CD4-positive, CD25-positive, alpha-beta regulatory T cell (primary cell): Measurements from ENCODE around the gene ADAT3. TPM values are rescaled to one million over a fixed set of nuclear protein-coding genes. Genes with fewer than 3 reads are reported as not detected.

Source experiments
- ATAC-seq, 2 donors: fragments of 150-1000 bp; cut with Tn5 transposase; one replicate each; pipeline ENCODE4 v1.10.0; 2021; ENCODE audit warnings: low read depth in 2 of 2, moderate number of reproducible peaks in 2 of 2, moderate library complexity in 1 of 2
- DNase-seq, 3 donors: peaks; one replicate each; pipeline versions ENCODE4 v3.0.0 to v3.0.0-alpha.2; 2012 to 2022; ENCODE audit warnings: mixed read lengths in 1 of 3
- H3K27ac ChIP-seq: one replicate; pipeline ENCODE4 v1.7.0; 2013; ENCODE audit warnings: mild to moderate bottlenecking, low read length; ENCODE audit not compliant: insufficient read depth, poor library complexity, severe bottlenecking
- H3K27me3 ChIP-seq: one replicate; pipeline ENCODE4 v1.7.0; 2013; ENCODE audit warnings: low read length; ENCODE audit not compliant: control insufficient read depth, insufficient read depth
- H3K36me3 ChIP-seq: one replicate; pipeline ENCODE4 v1.7.0; 2013; ENCODE audit warnings: mild to moderate bottlenecking, low read length, moderate library complexity; ENCODE audit not compliant: control insufficient read depth, insufficient read depth
- H3K4me1 ChIP-seq: 2 replicates; pipeline ENCODE4 v1.7.0; 2013; ENCODE audit warnings: mild to moderate bottlenecking, low read length; ENCODE audit not compliant: insufficient read depth, control insufficient read depth, poor library complexity, severe bottlenecking
- H3K4me3 ChIP-seq: one replicate; pipeline ENCODE4 v1.7.0; 2013; ENCODE audit warnings: low read depth, mild to moderate bottlenecking, low read length, moderate library complexity
- H3K9me3 ChIP-seq, 2 experiments: 1 replicate in 1 of 2; 2 replicates in 1 of 2; pipeline ENCODE4 v1.7.0; 2013; ENCODE audit warnings: low read length in 2 of 2, mild to moderate bottlenecking in 1 of 2, moderate library complexity in 1 of 2; ENCODE audit not compliant: control insufficient read depth in 2 of 2
- H3K27ac Mint-ChIP-seq, 3 donors: one replicate each; pipeline ENCODE4 v1.8.0; 2020 to 2022; ENCODE audit warnings: mild to moderate bottlenecking in 3 of 3, mixed read lengths in 3 of 3, moderate library complexity in 2 of 3
- H3K27me3 Mint-ChIP-seq: one replicate; pipeline ENCODE4 v1.8.0; 2022; ENCODE audit warnings: mild to moderate bottlenecking, mixed read lengths
- H3K36me3 Mint-ChIP-seq: one replicate; pipeline ENCODE4 v1.8.0; 2020; ENCODE audit warnings: mixed read lengths
- H3K4me1 Mint-ChIP-seq, 4 donors: one replicate each; pipeline ENCODE4 v1.8.0; 2020 to 2022; ENCODE audit warnings: mixed read lengths in 4 of 4, mild to moderate bottlenecking in 1 of 4
- H3K4me3 Mint-ChIP-seq, 4 donors: one replicate each; pipeline ENCODE4 v1.8.0; 2020 to 2022; ENCODE audit warnings: mild to moderate bottlenecking in 4 of 4, mixed read lengths in 4 of 4, moderate library complexity in 3 of 4
- H3K9me3 Mint-ChIP-seq, 7 donors: one replicate each; pipeline ENCODE4 v1.8.0; 2020 to 2022; ENCODE audit warnings: mixed read lengths in 7 of 7, mild to moderate bottlenecking in 3 of 7, moderate library complexity in 2 of 7
- polyA plus RNA-seq, 4 donors: library from polyadenylated mRNA; unstranded; fragments of 300-500 nt; fragmentation: Illumina TruSeq; gene quantifications; one replicate each; pipeline ENCODE4 v1.2.3, GENCODE V29; 2021
- total RNA-seq: library from RNA; stranded (reverse); gene quantifications from one replicate; pipeline ENCODE4 v1.2.3, GENCODE V29; 2022

The ADAT3 gene
- total and polyA plus RNA-seq, 5 donors from 2014 or later: 4.4 to 8.8 (median 6.3) TPM

DNA sequence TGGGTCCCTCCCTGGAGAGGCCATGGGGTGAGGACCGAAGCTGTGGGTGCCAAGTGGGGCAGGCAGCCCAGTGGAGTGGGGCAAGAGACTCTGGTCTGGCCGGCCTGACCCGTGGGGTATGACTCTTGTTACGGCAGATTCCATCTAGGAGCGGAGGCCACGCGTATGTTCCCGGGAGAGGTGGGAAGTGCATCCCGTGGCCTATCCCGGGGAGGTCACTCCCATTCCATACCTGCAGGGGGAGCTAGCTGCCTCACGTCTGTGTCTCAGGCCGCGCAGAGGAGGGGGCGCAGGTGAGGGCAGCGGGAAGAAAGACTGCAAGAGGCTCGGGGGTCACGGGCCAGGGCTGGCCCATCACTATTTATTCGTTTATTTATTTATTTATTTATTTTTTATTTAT lies 40.7 kb downstream of the ADAT3 start:
- Mint-ChIP-seq H3K4me3 (peak overlapping the region; percentile 27 to 87 (median 51)), H3K36me3 (no peaks in the 10 kb centered on the region), H3K9me3 (no peaks in the 10 kb centered on the region), H3K27me3 (peaks cover 5% of the 10 kb centered on the region), H3K27ac (peak overlapping the region in 2 of 3 donors; percentile 43 to 46), H3K4me1 (peaks cover 0 to 41% (median 16%) of the 10 kb centered on the region in 4 donors)
- no peaks in the 10 kb centered on the region for H3K9me3 ChIP-seq
- H3K27me3 ChIP-seq: no peaks in the 10 kb centered on the region
- ATAC-seq (no peak), DNase-seq (peak in 1 of 3 donors; percentile 36)
- H3K36me3 ChIP-seq: peaks cover 5% of the 10 kb centered on the region
- no peak overlapping the region for H3K27ac ChIP-seq
- no peak overlapping the region for H3K4me3 ChIP-seq
- peaks cover 26% of the 10 kb centered on the region for H3K4me1 ChIP-seq

DNA sequence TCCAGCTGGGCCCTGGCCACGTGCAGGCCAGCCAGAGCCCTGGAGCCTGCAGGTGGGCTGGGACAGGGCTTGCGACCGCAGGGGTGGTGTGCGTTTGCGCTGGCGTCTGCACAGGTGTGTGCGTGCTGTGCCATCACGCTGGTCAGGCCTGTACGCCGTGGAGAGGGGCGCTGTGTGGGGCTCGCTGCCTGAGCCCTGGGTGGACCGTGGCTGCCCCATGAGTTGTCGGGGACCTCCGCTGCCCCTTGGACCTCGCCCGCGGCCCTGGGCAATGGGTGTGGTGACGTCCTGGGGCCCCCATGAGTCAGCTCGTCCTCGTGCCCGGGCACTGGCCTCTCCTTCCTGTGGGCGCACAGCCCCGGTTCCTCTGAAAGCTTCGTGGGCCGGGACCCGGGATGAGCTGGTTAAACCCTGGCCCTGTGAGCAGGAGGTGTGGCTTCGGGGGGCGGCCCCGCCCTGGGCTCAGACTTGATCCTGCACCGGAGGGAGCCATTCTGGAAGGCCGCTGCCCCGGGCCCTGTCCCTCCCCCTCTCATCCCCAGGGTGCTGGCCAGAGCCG lies 42.5 kb downstream of the ADAT3 start:
- ATAC-seq: no peak
- no peak overlapping the region for H3K27ac ChIP-seq
- Mint-ChIP-seq H3K4me3 (no peak overlapping the region), H3K36me3 (no peaks in the 10 kb centered on the region), H3K4me1 (peaks cover 0 to 45% (median 14%) of the 10 kb centered on the region in 4 donors), H3K9me3 (no peaks in the 10 kb centered on the region), H3K27me3 (peaks cover 3% of the 10 kb centered on the region), H3K27ac (no peak overlapping the region)
- peaks cover 14% of the 10 kb centered on the region for H3K36me3 ChIP-seq
- H3K27me3 ChIP-seq: no peaks in the 10 kb centered on the region
- peaks cover 20% of the 10 kb centered on the region for H3K4me1 ChIP-seq
- H3K9me3 ChIP-seq: no peaks in the 10 kb centered on the region
- DNase-seq: no peak
- H3K4me3 ChIP-seq: no peak overlapping the region

DNA sequence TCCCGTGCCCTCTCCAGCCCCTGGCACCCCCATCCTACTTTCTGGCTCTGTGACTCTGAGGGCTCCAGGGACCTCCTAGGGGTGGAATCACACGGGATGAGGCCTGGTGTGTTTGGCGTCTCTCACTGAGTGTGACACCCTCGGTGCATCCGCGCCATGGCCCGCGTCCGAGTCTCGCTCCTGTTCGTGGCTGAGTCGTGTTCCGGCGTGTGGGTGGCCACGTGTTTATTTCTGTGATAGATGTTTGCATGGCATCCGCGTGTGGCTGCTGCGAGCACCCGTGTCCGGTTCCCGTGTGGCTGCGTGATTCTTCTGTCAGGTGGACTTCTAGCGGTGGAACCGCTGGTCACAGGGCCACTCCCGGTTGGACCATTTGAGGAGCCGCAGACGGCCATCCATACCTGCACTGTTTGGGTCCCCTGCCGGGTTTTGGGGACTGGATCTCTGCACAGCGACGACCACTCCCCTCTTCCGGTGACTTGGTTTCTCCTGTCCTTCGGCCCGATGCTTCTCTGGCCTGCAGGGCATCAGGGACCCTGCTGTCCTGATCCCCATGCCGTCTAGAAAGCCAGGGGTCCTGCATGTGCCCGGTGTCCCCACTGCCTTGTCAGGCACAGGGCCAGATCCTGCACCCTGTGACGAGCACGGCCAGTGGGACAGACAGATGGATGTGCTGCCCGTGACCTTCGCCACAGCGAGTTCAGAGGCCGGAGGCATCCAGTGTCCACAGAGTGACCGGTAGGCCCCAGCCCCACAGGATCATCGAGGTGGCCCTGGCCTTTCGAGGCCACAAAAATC lies 44.3 kb downstream of the ADAT3 start:
- DNase-seq (no peak), ATAC-seq (no peak)
- no peaks in the 10 kb centered on the region for H3K27me3 Mint-ChIP-seq
- H3K9me3 Mint-ChIP-seq: no peaks in the 10 kb centered on the region
- no peaks in the 10 kb centered on the region for H3K36me3 Mint-ChIP-seq
- Histone ChIP-seq H3K36me3 (peaks cover 15% of the 10 kb centered on the region), H3K9me3 (no peaks in the 10 kb centered on the region), H3K27ac (no peak overlapping the region), H3K4me1 (peaks cover 6% of the 10 kb centered on the region), H3K27me3 (no peaks in the 10 kb centered on the region), H3K4me3 (no peak overlapping the region)
- H3K4me3 Mint-ChIP-seq: peak overlapping the region in 1 of 4 donors; percentile 56
- no peak overlapping the region for H3K27ac Mint-ChIP-seq
- peaks cover 0 to 32% (median 6%) of the 10 kb centered on the region in 4 donors for H3K4me1 Mint-ChIP-seq

DNA sequence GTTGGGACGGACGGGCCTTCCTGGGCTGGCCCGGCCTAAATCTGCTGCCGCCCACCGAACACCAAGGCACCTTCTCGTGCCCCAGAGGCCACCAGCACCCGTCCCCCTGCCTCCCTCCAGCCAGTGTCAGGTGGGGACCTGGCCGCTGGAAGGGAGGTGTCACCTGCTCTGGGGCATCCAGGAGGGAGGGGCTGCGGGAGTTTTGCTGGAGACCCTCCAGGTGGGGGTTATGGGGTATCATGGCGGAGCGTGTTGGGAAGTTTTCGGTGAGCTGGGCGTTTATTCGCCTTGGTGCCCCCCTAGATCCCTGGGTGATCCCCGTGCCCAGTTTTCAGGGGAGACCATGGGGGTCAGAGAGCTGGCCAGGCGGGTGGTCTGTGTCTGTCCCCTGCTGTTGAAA lies 45.4 kb downstream of the ADAT3 start:
- Histone ChIP-seq H3K27ac (no peak overlapping the region), H3K27me3 (no peaks in the 10 kb centered on the region), H3K4me1 (no peaks in the 10 kb centered on the region), H3K9me3 (no peaks in the 10 kb centered on the region), H3K4me3 (no peak overlapping the region), H3K36me3 (peaks cover 15% of the 10 kb centered on the region)
- Mint-ChIP-seq H3K36me3 (no peaks in the 10 kb centered on the region), H3K27me3 (no peaks in the 10 kb centered on the region), H3K4me1 (peaks cover 0 to 34% (median 6%) of the 10 kb centered on the region in 4 donors), H3K27ac (peak overlapping the region in 1 of 3 donors; percentile 52), H3K9me3 (no peaks in the 10 kb centered on the region), H3K4me3 (no peak overlapping the region)
- ATAC-seq (no peak), DNase-seq (no peak)

DNA sequence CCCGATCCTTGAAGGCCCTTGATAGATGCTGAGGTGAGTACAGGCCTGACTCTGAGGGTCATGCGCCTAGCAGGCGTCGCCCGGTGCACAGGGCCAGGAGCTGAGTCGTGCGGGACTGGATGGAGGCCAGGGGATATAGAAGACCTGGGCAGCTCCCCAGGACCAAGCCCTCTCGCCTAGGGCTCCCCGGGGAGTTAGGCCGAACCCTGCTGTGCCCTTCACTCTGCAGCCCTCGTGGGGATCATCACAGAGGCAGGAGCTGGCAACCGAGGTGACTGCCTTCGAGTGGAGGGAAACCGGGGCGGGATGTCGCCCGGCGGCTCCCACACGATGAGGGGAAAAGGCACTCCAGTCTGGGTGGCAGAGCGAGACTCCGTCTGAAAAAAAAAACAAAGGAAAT lies 47.4 kb downstream of the ADAT3 start:
- H3K4me3 ChIP-seq: no peak overlapping the region
- Mint-ChIP-seq H3K27me3 (no peaks in the 10 kb centered on the region), H3K36me3 (no peaks in the 10 kb centered on the region), H3K27ac (no peak overlapping the region), H3K4me1 (peaks cover 0 to 32% (median 9%) of the 10 kb centered on the region in 4 donors), H3K4me3 (no peak overlapping the region), H3K9me3 (no peaks in the 10 kb centered on the region)
- H3K4me1 ChIP-seq: no peaks in the 10 kb centered on the region
- DNase-seq: no peak
- no peaks in the 10 kb centered on the region for H3K27me3 ChIP-seq
- no peak overlapping the region for H3K27ac ChIP-seq
- no peaks in the 10 kb centered on the region for H3K9me3 ChIP-seq
- H3K36me3 ChIP-seq: peaks cover 12% of the 10 kb centered on the region
- no peak for ATAC-seq

DNA sequence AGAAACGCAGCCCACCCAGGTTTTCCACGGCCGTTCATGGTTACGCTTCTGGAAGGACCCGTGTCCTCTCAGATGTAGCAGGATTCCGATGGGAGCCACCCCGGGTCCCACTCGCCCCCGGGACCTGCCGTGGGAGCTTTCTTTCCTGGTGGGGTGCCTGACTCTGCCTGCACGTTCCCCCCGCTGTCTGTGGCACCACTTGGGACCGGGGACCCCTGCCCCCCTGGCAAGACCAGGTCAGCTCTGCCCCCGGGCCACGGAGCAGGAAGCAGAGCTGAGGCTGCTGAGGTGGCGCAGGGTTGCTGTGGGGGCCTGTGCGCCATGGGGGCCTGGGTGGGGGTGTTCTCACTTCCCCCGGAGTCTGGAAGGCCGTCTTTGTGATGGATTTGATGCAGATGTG lies 47.8 kb downstream of the ADAT3 start:
- no peaks in the 10 kb centered on the region for H3K9me3 Mint-ChIP-seq
- H3K27ac Mint-ChIP-seq: no peak overlapping the region
- Histone ChIP-seq H3K4me1 (no peaks in the 10 kb centered on the region), H3K36me3 (peaks cover 12% of the 10 kb centered on the region), H3K9me3 (no peaks in the 10 kb centered on the region), H3K27ac (no peak overlapping the region), H3K27me3 (no peaks in the 10 kb centered on the region), H3K4me3 (no peak overlapping the region)
- H3K27me3 Mint-ChIP-seq: no peaks in the 10 kb centered on the region
- no peak overlapping the region for H3K4me3 Mint-ChIP-seq
- ATAC-seq (no peak), DNase-seq (no peak)
- H3K4me1 Mint-ChIP-seq: peaks cover 0 to 32% (median 9%) of the 10 kb centered on the region in 4 donors
- H3K36me3 Mint-ChIP-seq: no peaks in the 10 kb centered on the region

DNA sequence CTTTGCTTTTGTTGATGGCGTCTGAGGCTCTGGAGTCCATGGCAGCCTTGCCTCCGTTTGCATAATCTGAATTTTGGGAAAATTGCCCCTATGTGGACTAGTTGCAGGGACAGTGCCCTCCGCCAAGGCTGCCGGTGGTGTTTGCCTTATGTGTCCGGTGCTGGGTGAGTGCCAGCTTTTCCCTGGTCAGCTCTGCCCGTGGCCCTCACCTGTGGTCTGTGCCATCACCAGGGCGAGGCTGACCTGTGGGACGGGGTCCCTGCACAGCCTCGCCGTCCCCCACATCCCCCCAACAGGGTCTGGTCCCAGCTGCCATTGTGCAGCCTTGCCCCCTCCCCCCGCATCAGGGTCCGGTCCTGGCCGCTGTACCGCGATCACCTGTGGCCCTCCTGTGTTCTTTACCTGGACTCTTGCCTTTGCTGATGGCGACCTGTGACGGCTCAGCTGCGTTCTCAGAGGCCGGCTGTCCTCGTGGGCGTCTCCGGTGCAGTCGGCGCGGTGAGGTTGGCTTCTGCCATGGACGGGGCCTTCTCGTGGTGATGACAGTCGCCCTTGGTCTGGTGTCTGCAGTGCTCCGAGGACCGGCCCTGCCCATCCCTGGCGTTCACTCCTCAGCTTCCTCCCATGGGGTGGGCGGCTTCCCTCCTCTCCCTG lies 48.4 kb downstream of the ADAT3 start:
- ATAC-seq (no peak), DNase-seq (no peak)
- Mint-ChIP-seq H3K4me3 (no peak overlapping the region), H3K9me3 (no peaks in the 10 kb centered on the region), H3K27me3 (no peaks in the 10 kb centered on the region), H3K27ac (no peak overlapping the region), H3K4me1 (peaks cover 0 to 30% (median 8%) of the 10 kb centered on the region in 4 donors), H3K36me3 (no peaks in the 10 kb centered on the region)
- Histone ChIP-seq H3K4me3 (no peak overlapping the region), H3K27ac (no peak overlapping the region), H3K36me3 (peaks cover 12% of the 10 kb centered on the region), H3K27me3 (no peaks in the 10 kb centered on the region), H3K4me1 (no peaks in the 10 kb centered on the region), H3K9me3 (no peaks in the 10 kb centered on the region)
